GM19438 (cell line): ENCODE data around the gene KCTD10.
"Not testable (repeated sequence)": the region's sequence is repeated elsewhere in the genome, so short reads cannot be mapped to it uniquely, and the experiment has no call there.

Source experiments
- ATAC-seq: cut with Tn5 transposase; IDR thresholded peaks from one replicate; pipeline ENCODE4 v1.9.1; 2021; ENCODE audit warnings: low read depth; ENCODE audit not compliant: unreplicated experiment

Gene KCTD10

GRCh38 chr12:109428037-109428629 is 49.0 kb downstream of the KCTD10 start:
- ATAC-seq, result no peak

DNA sequence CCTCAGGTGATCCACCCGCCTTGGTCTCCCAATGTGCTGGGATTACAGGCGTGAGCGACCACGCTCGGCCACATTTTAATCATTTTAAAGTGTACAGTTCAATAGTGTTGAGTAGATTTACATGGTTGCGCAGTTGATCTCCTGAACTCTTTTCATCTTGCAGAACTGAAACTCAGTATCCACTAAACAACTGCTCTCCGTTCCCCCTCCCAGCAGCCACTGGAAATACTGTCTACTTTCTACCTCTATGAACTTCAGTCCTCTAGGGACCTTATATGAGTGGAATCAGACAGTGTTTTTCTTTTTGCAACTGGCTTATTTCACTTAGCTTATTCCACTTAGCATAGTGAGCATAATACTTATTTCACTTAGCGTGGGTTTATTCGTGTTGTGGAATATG is 53.7 kb downstream of the KCTD10 start:
- ATAC-seq, result no peak

DNA sequence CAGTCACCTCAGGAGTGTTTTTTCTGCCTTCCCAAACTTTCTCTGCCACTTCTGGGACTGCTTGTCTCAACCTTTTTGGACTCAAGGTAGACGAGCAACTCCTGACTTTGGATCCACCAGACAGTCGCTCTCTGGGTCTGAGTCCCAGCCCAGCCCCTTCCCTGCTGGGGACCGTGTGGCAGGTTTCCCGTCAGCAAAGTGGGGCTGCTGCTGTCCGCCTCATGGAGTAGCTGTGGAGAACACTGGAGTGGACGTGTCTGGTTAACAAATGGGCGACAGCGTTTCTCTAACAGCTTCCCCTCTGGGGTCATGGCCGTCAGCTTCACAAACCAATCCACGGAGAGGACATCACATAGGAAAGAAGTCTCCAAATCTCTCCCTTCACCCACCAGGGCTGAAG is 54.8 kb downstream of the KCTD10 start:
- no peak for ATAC-seq

GRCh38 chr12:109421355-109422087 is 55.6 kb downstream of the KCTD10 start:
- no peak for ATAC-seq

- ATAC-seq, result no peak
Measured at GRCh38 chr12:109418848-109419480, 58.1 kb downstream of the KCTD10 start.

DNA sequence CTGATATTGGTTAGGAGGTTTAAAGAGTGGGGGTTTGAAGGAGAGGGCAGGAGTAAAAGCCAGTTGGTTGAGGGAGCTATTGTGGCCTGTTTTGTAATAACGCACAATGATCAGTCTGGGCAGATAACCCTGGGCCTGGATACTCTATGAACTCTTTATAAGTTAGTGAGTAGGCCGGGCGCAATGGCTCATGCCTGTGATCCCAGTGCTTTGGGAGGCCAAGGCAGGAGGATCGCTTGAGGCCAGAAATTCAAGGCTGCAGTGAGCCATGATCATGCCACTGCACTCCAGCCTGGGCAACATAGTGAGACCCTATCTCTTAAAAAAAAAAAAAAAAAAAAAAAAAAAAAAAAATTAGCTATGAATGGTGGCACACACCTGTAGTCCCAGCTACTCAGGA is 71.0 kb downstream of the KCTD10 start:
- not testable (repeated sequence) for ATAC-seq

GRCh38 chr12:109404841-109405240 is 72.3 kb downstream of the KCTD10 start:
- ATAC-seq, result not testable (repeated sequence)
